Gastroesophageal sphincter (tissue), 3 donors: Measurements from ENCODE around the gene PLEKHO2.

ENCODE experiments used
- EP300 ChIP-seq: sonication (generic); formaldehyde crosslinking; IDR thresholded peaks from one replicate; pipeline ENCODE4 v1.6.1; 2017; ENCODE audit warnings: antibody characterized with exemption, mild to moderate bottlenecking
- POLR2A ChIP-seq, 2 donors: fragments of 450-650 bp; IDR thresholded peaks; one replicate each; pipeline ENCODE4 v1.6.1; 2017; ENCODE audit warnings: antibody characterized with exemption in 2 of 2, mild to moderate bottlenecking in 2 of 2, moderate library complexity in 1 of 2
- TF ChIP-seq, protein P1 (sequence below), 4 experiments: fragments of 200-600 bp in 2 of 4; fragments of 450-650 bp in 2 of 4; sonication (generic) in 1 of 4; IDR thresholded peaks; one replicate each; pipeline ENCODE4 v1.5.1; 2017 to 2019; ENCODE audit warnings: antibody characterized with exemption in 4 of 4, mild to moderate bottlenecking in 2 of 4, moderate library complexity in 2 of 4

DNA sequence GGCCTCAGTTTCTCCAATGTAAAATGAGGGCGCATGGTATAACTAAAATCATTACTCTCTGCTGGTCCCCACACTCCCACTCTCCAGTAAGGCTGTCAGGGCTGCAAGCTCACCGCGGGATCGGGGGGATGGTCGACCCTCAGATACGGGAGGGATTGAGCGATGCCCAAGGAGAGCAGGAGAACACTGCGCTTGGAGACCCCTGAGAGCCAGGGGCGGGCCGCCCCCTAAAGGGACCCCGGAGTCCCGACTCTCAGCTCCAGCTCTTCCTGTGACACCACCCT lies 713 bp upstream of the PLEKHO2 start:
- TF ChIP-seq, protein P1, sequence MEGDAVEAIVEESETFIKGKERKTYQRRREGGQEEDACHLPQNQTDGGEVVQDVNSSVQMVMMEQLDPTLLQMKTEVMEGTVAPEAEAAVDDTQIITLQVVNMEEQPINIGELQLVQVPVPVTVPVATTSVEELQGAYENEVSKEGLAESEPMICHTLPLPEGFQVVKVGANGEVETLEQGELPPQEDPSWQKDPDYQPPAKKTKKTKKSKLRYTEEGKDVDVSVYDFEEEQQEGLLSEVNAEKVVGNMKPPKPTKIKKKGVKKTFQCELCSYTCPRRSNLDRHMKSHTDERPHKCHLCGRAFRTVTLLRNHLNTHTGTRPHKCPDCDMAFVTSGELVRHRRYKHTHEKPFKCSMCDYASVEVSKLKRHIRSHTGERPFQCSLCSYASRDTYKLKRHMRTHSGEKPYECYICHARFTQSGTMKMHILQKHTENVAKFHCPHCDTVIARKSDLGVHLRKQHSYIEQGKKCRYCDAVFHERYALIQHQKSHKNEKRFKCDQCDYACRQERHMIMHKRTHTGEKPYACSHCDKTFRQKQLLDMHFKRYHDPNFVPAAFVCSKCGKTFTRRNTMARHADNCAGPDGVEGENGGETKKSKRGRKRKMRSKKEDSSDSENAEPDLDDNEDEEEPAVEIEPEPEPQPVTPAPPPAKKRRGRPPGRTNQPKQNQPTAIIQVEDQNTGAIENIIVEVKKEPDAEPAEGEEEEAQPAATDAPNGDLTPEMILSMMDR (IDR thresholded peaks at IDR 0.05), result no peak
- TF ChIP-seq POLR2A (IDR thresholded peaks at IDR 0.05), result no peak
- TF ChIP-seq EP300, result no peak
